ENCODE measurements around the gene JDP2.
"Not testable (repeated sequence)": the region's sequence is repeated elsewhere in the genome, so short reads cannot be mapped to it uniquely, and the experiment has no call there.

The JDP2 gene

GRCh38 chr14:75427482-75428229, at the start of gene JDP2:
TSS of gene JDP2 (plus strand) at chr14:75428022. CDS start at chr14:75437921, 9,899 bp downstream.
- DNase-seq (ENCODE audit: low read depth in 2 of 2) = no peak

- no peak for DNase-seq (ENCODE audit: low read depth in 2 of 2)
These were observed 48.4 kb upstream of the JDP2 start for GRCh38 chr14:75379246-75379929.

- no peak for DNase-seq (ENCODE audit: low read depth in 2 of 2)
These were observed 47.9 kb upstream of the JDP2 start for GRCh38 chr14:75379930-75380270.

GRCh38 chr14:75380656-75381055, 47.2 kb upstream of the JDP2 start:
- DNase-seq (ENCODE audit: low read depth in 2 of 2) = no peak

GRCh38 chr14:75381642-75382041, 46.2 kb upstream of the JDP2 start:
- DNase-seq (ENCODE audit: low read depth in 2 of 2) = no peak

GRCh38 chr14:75383219-75383618, 44.6 kb upstream of the JDP2 start:
- DNase-seq (ENCODE audit: low read depth in 2 of 2) = not testable (repeated sequence)

GRCh38 chr14:75383721-75384120, 44.1 kb upstream of the JDP2 start:
- DNase-seq (ENCODE audit: low read depth in 2 of 2) = no peak

GRCh38 chr14:75389679-75390078, 38.1 kb upstream of the JDP2 start:
- no peak for DNase-seq (ENCODE audit: low read depth in 2 of 2)

- DNase-seq (ENCODE audit: low read depth in 2 of 2) = no peak
These were observed 37.6 kb upstream of the JDP2 start for GRCh38 chr14:75390183-75390582.

- DNase-seq (ENCODE audit: low read depth in 2 of 2) = no peak
These were observed 35.9 kb upstream of the JDP2 start for GRCh38 chr14:75391953-75392352.

GRCh38 chr14:75392686-75393641, 34.9 kb upstream of the JDP2 start:
- DNase-seq (ENCODE audit: low read depth in 2 of 2) = no peak

GRCh38 chr14:75393794-75394193, 34.0 kb upstream of the JDP2 start:
- DNase-seq (ENCODE audit: low read depth in 2 of 2) = no peak

- DNase-seq (ENCODE audit: low read depth in 2 of 2) = no peak
These were observed 32.0 kb upstream of the JDP2 start for GRCh38 chr14:75395862-75396261.

- no peak for DNase-seq (ENCODE audit: low read depth in 2 of 2)
These were observed 28.5 kb upstream of the JDP2 start for GRCh38 chr14:75399321-75399720.

- DNase-seq (ENCODE audit: low read depth in 2 of 2) = no peak
These were observed 27.7 kb upstream of the JDP2 start for GRCh38 chr14:75399843-75400775.

GRCh38 chr14:75401361-75401760, 26.5 kb upstream of the JDP2 start:
- no peak for DNase-seq (ENCODE audit: low read depth in 2 of 2)

GRCh38 chr14:75402867-75403413, 24.9 kb upstream of the JDP2 start:
- no peak for DNase-seq (ENCODE audit: low read depth in 2 of 2)

GRCh38 chr14:75404847-75405246, 23.0 kb upstream of the JDP2 start:
- no peak for DNase-seq (ENCODE audit: low read depth in 2 of 2)

- no peak for DNase-seq (ENCODE audit: low read depth in 2 of 2)
These were observed 21.7 kb upstream of the JDP2 start for GRCh38 chr14:75406102-75406501.

- no peak for DNase-seq (ENCODE audit: low read depth in 2 of 2)
These were observed 21.0 kb upstream of the JDP2 start for GRCh38 chr14:75406856-75407255.

All from stimulated activated CD8-positive, alpha-beta memory T cell treated with anti-CD3 and anti-CD28 coated beads, Interleukin-7, amount 100 ng/mL, for 1 hour (primary cell).